OCI-LY3 (cell line): ENCODE measurements around the gene MARK1.

ENCODE experiments used
- CTCF ChIP-seq: fragments of 200-600, 300-600 bp; sonication (generic); IDR thresholded peaks from 2 replicates; pipeline ENCODE4 v1.5.1; 2014; ENCODE audit warnings: antibody characterized with exemption, low read length, low read depth
- EZH2phosphoT487 ChIP-seq: fragments of 200-600 bp; shearing (Covaris generic); IDR thresholded peaks from 2 replicates; pipeline ENCODE4 v1.6.1; 2018; ENCODE audit warnings: antibody characterized with exemption, mixed run types, low read depth

- no peak for TF ChIP-seq CTCF
- no peak for TF ChIP-seq EZH2phosphoT487
These were observed 14.1 kb upstream of the MARK1 start for GRCh38 chr1:220513834-220514233.
